ENCODE results near the gene MPV17L2. TPM values are rescaled to one million over a fixed set of nuclear protein-coding genes. Genes with fewer than 3 reads are reported as not detected.
"Not testable (repeated sequence)": the region's sequence is repeated elsewhere in the genome, so short reads cannot be mapped to it uniquely, and the experiment has no call there.

The MPV17L2 gene
- total and polyA plus RNA-seq, 3 donors from 2014 or later, result 11.2 to 15.8 (median 15.2) TPM

GRCh38 chr19:18156268-18156667 is 36.8 kb upstream of the MPV17L2 start:
- H3K27ac ChIP-seq, result peak overlapping the region; percentile 42 to 76
- no peaks in the 10 kb centered on the region for H3K36me3 ChIP-seq (ENCODE audit: low read depth, missing control alignments)
- no peak for DNase-seq
- TF ChIP-seq CTCF (IDR thresholded peaks at IDR 0.05) (no peak), POLR2A (IDR thresholded peaks at IDR 0.05) (no peak)
- no peaks in the 10 kb centered on the region for H3K27me3 ChIP-seq
- no peaks in the 10 kb centered on the region for H3K9me3 ChIP-seq
- 72 to 93% methylated on average over 6 of the region's 6 CpGs for WGBS, 2 donors
- intact Hi-C loops (cut with DNase I; ENCODE audit: low total_unique reads), result no loop called here
- H3K4me3 ChIP-seq, result no peak overlapping the region
- peaks cover 40% of the 10 kb centered on the region for H3K4me1 ChIP-seq

- H3K4me3 ChIP-seq, result no peak overlapping the region
- peaks cover 43% of the 10 kb centered on the region for H3K4me1 ChIP-seq
- 30 to 36% methylated on average over 9 to 19 of the region's 22 CpGs for WGBS, 2 donors
- H3K27ac ChIP-seq, result peak overlapping the region; percentile 42 to 76
- intact Hi-C loops (cut with DNase I; ENCODE audit: low total_unique reads), result no loop called here
- peak; percentile 96 for DNase-seq
- H3K9me3 ChIP-seq, result no peaks in the 10 kb centered on the region
- H3K36me3 ChIP-seq (ENCODE audit: low read depth, missing control alignments), result no peaks in the 10 kb centered on the region
- no peaks in the 10 kb centered on the region for H3K27me3 ChIP-seq
- TF ChIP-seq CTCF (IDR thresholded peaks at IDR 0.05), result no peak
- TF ChIP-seq POLR2A (IDR thresholded peaks at IDR 0.05), result no peak
Observed at GRCh38 chr19:18156841-18157464, 36.1 kb upstream of the MPV17L2 start.

- peak overlapping the region; percentile 42 to 76 for H3K27ac ChIP-seq
- H3K4me3 ChIP-seq, result no peak overlapping the region
- H3K9me3 ChIP-seq, result no peaks in the 10 kb centered on the region
- peak; percentile 64 for DNase-seq
- no peaks in the 10 kb centered on the region for H3K27me3 ChIP-seq
- H3K36me3 ChIP-seq (ENCODE audit: low read depth, missing control alignments), result no peaks in the 10 kb centered on the region
- WGBS, 2 donors, result 26 to 42% methylated on average over 18 of the region's 18 CpGs
- intact Hi-C loops (cut with DNase I; ENCODE audit: low total_unique reads), result no loop called here
- TF ChIP-seq POLR2A (IDR thresholded peaks at IDR 0.05) (no peak), CTCF (IDR thresholded peaks at IDR 0.05) (no peak)
- H3K4me1 ChIP-seq, result peaks cover 41% of the 10 kb centered on the region
Observed at GRCh38 chr19:18157465-18158063, 35.5 kb upstream of the MPV17L2 start.

GRCh38 chr19:18158467-18158866 is 34.6 kb upstream of the MPV17L2 start:
- no peaks in the 10 kb centered on the region for H3K9me3 ChIP-seq
- H3K27ac ChIP-seq, result no peak overlapping the region

GRCh38 chr19:18159059-18159616 is 33.9 kb upstream of the MPV17L2 start:
- H3K27me3 ChIP-seq; H3K27ac ChIP-seq; H3K36me3 ChIP-seq (ENCODE audit: low read depth, missing control alignments); H3K4me3 ChIP-seq; H3K9me3 ChIP-seq; DNase-seq; intact Hi-C loops (cut with DNase I; ENCODE audit: low total_unique reads): not testable (repeated sequence)
- H3K4me1 ChIP-seq, result peaks cover 39% of the 10 kb centered on the region
- WGBS, 2 donors, result 88 to 92% methylated on average over 6 of the region's 6 CpGs

More at GRCh38 chr19:18158467-18158866, 34.6 kb upstream of the MPV17L2 start:
- 79 to 81% methylated on average over 4 of the region's 4 CpGs for WGBS, 2 donors
- no peak overlapping the region for H3K4me3 ChIP-seq
- no peak for TF ChIP-seq POLR2A (IDR thresholded peaks at IDR 0.05)
- no peak for TF ChIP-seq CTCF (IDR thresholded peaks at IDR 0.05)
- peaks cover 41% of the 10 kb centered on the region for H3K4me1 ChIP-seq
- H3K27me3 ChIP-seq, result no peaks in the 10 kb centered on the region
- intact Hi-C loops (cut with DNase I; ENCODE audit: low total_unique reads), result no loop called here
- H3K36me3 ChIP-seq (ENCODE audit: low read depth, missing control alignments), result no peaks in the 10 kb centered on the region
- no peak for DNase-seq

All from testis (tissue), 3 donors.